NCI-H128 (cell line): ENCODE results near the gene ABHD17B.

ENCODE experiments used
- DNase-seq: peaks from one replicate; lab custom pipeline; 2025; ENCODE audit not compliant: unreplicated experiment; lab: John Stamatoyannopoulos, UW

ABHD17B gene

DNA sequence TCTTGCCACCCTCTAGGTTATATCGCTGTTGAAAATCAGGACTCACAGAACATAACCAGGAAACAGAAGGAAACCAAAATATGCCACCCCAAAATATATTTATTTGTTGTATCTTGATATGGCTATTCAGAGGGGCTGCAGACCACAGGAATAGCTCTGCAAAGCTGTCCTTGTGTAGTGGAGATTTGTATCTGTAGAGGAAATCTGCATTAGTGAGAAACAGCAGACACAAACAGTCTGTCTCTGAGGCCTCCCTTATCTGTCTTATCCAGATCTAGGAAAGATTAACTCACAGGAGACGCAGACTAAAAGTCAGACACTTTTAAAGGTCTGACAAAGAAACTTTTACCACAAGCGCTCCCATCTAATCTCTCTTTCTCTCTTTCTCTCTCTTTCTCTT, 88.5 kb downstream of the ABHD17B start:
- no peak for DNase-seq

DNA sequence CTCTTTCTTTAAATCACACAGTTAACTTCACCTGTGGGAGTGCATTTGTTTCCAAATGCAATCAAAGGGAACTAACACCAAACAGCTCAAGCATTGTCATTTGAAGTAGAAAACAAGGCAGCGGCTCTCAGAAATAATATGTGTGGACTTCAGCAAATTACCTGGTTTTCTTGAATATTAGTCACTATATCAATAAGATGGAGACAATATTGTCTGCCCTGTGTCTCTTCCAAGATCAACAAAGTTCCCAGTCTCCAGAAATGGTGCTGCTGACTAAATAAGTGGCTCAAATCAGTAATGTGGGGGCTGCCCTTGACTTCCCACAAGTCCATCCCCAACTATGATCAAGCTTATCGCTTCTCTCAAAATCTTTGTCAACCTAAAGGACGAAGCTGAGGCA, 89.6 kb downstream of the ABHD17B start:
- DNase-seq: no peak

- no peak for DNase-seq
Observed at GRCh38 chr9:71820403-71820921, 90.5 kb downstream of the ABHD17B start.

DNA sequence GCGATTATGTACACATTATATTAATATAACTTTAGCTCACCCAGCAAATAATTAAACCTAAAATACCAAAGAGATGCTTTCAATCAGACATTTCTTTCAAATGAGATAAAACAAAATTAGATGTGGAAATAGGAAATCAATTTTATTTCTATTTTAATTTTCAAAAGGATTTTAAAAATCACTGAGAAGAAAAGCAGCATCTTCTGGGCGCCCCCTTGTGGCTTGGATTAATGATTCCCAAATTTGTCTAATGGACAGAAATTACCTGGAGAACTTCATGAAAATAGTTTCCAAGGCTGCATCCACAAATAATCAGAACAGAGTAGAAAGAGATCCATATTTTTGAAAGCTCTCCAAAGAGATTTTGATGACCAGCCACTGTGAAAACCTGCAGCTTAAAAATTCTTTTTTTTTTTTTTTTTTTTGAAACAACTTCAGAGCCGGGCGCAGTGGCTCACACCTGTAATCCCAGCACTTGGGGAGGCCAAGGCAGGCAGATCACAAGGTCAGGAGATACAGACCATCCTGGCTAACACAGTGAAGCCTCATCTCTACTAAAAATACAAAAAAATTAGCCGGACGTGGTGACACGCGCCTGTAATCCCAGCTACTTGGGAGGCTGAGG, 91.8 kb downstream of the ABHD17B start:
- no peak for DNase-seq

GRCh38 chr9:71816916-71817451, 94.0 kb downstream of the ABHD17B start:
- DNase-seq: no peak
